Measurements from ENCODE around the gene SCD5. TPM values are rescaled to one million over a fixed set of nuclear protein-coding genes. Genes with fewer than 3 reads are reported as not detected.

Gene SCD5
- total RNA-seq, 1 donor from 2014 or later, result 14.6 TPM

GRCh38 chr4:82708982-82709381, 89.6 kb downstream of the SCD5 start:
- DNase-seq (ENCODE audit: low spot score, unreplicated experiment), result no peak
- Mint-ChIP-seq H3K9me3 (ENCODE audit: low read depth) (no peaks in the 10 kb centered on the region), H3K27ac (no peak overlapping the region), H3K4me3 (ENCODE audit: low read depth) (no peak overlapping the region), H3K4me1 (ENCODE audit: low read depth) (peaks cover 14% of the 10 kb centered on the region), H3K36me3 (ENCODE audit: insufficient read depth) (no peaks in the 10 kb centered on the region), H3K27me3 (peaks cover 12% of the 10 kb centered on the region)
- TF ChIP-seq CTCF (IDR thresholded peaks at IDR 0.05; ENCODE audit: unreplicated experiment), result no peak

GRCh38 chr4:82706349-82707000, 92.1 kb downstream of the SCD5 start:
- no peak for DNase-seq (ENCODE audit: low spot score, unreplicated experiment)
- no peaks in the 10 kb centered on the region for H3K36me3 Mint-ChIP-seq (ENCODE audit: insufficient read depth)
- peaks cover 3% of the 10 kb centered on the region for H3K27me3 Mint-ChIP-seq
- no peak overlapping the region for H3K4me3 Mint-ChIP-seq (ENCODE audit: low read depth)
- TF ChIP-seq CTCF (IDR thresholded peaks at IDR 0.05; ENCODE audit: unreplicated experiment), result no peak
- H3K4me1 Mint-ChIP-seq (ENCODE audit: low read depth), result peaks cover 14% of the 10 kb centered on the region
- H3K27ac Mint-ChIP-seq, result no peak overlapping the region
- H3K9me3 Mint-ChIP-seq (ENCODE audit: low read depth), result no peaks in the 10 kb centered on the region

- H3K36me3 Mint-ChIP-seq (ENCODE audit: insufficient read depth), result no peaks in the 10 kb centered on the region
- no peak for TF ChIP-seq CTCF (IDR thresholded peaks at IDR 0.05; ENCODE audit: unreplicated experiment)
- no peak overlapping the region for H3K27ac Mint-ChIP-seq
- peaks cover 14% of the 10 kb centered on the region for H3K4me1 Mint-ChIP-seq (ENCODE audit: low read depth)
- no peak for DNase-seq (ENCODE audit: low spot score, unreplicated experiment)
- peaks cover 3% of the 10 kb centered on the region for H3K27me3 Mint-ChIP-seq
- no peaks in the 10 kb centered on the region for H3K9me3 Mint-ChIP-seq (ENCODE audit: low read depth)
- H3K4me3 Mint-ChIP-seq (ENCODE audit: low read depth), result no peak overlapping the region
Observed at GRCh38 chr4:82705928-82706300, 92.7 kb downstream of the SCD5 start.

- Mint-ChIP-seq H3K36me3 (ENCODE audit: insufficient read depth) (no peaks in the 10 kb centered on the region), H3K9me3 (ENCODE audit: low read depth) (no peaks in the 10 kb centered on the region), H3K4me3 (ENCODE audit: low read depth) (no peak overlapping the region), H3K27me3 (peaks cover 3% of the 10 kb centered on the region), H3K4me1 (ENCODE audit: low read depth) (peaks cover 12% of the 10 kb centered on the region), H3K27ac (no peak overlapping the region)
- DNase-seq (ENCODE audit: low spot score, unreplicated experiment), result no peak
- TF ChIP-seq CTCF (IDR thresholded peaks at IDR 0.05; ENCODE audit: unreplicated experiment), result no peak
Observed at GRCh38 chr4:82705169-82705927, 93.2 kb downstream of the SCD5 start.

- H3K4me3 Mint-ChIP-seq (ENCODE audit: low read depth), result no peak overlapping the region
Observed at GRCh38 chr4:82704156-82704555, 94.4 kb downstream of the SCD5 start.

More at GRCh38 chr4:82704156-82704555, 94.4 kb downstream of the SCD5 start:
- Mint-ChIP-seq H3K27me3 (peaks cover 1% of the 10 kb centered on the region), H3K4me1 (ENCODE audit: low read depth) (peaks cover 7% of the 10 kb centered on the region), H3K36me3 (ENCODE audit: insufficient read depth) (peaks cover 2% of the 10 kb centered on the region), H3K9me3 (ENCODE audit: low read depth) (no peaks in the 10 kb centered on the region), H3K27ac (no peak overlapping the region)
- TF ChIP-seq CTCF (IDR thresholded peaks at IDR 0.05; ENCODE audit: unreplicated experiment), result no peak
- DNase-seq (ENCODE audit: low spot score, unreplicated experiment), result no peak
